HepG2 (cell line): ENCODE data around the gene CABP4. TPM values are rescaled to one million over a fixed set of nuclear protein-coding genes. Genes with fewer than 3 reads are reported as not detected.

Source experiments
- DPF2 ChIP-seq: sonication (generic); formaldehyde crosslinking; IDR thresholded peaks from 2 replicates; pipeline ENCODE4 v1.4.0; 2020; ENCODE audit warnings: mild to moderate bottlenecking, low read depth, missing genetic modification reagents, borderline replicate concordance
- FOSL2 ChIP-seq: sonication (generic); formaldehyde crosslinking; IDR thresholded peaks from 2 replicates; pipeline ENCODE4 v1.4.0; 2020; ENCODE audit warnings: missing genetic modification reagents
- HDAC2 ChIP-seq: sonication (generic); formaldehyde crosslinking; IDR thresholded peaks from 2 replicates; pipeline ENCODE4 v1.4.0; 2020; ENCODE audit warnings: missing genetic modification reagents
- KDM2A ChIP-seq: sonication (generic); formaldehyde crosslinking; IDR thresholded peaks from 2 replicates; pipeline ENCODE4 v1.4.0; 2020; ENCODE audit warnings: low read depth, missing genetic modification reagents, borderline replicate concordance
- MYNN ChIP-seq: sonication (generic); formaldehyde crosslinking; IDR thresholded peaks from 2 replicates; pipeline ENCODE4 v1.4.0; 2020; ENCODE audit warnings: mild to moderate bottlenecking, low read depth, missing genetic modification reagents
- NRL ChIP-seq: sonication (generic); formaldehyde crosslinking; IDR thresholded peaks from 2 replicates; pipeline ENCODE4 v1.5.0; 2020; ENCODE audit warnings: missing genetic modification reagents, mild to moderate bottlenecking, moderate library complexity, borderline replicate concordance
- XRCC5 ChIP-seq: fragments of 200-400 bp; formaldehyde crosslinking; optimal IDR thresholded peaks from 2 replicates; pipeline ENCODE3; 2017; ENCODE audit warnings: mild to moderate bottlenecking, low read length
- ZBTB49 ChIP-seq: sonication (generic); formaldehyde crosslinking; IDR thresholded peaks from 2 replicates; pipeline ENCODE4 v1.4.0; 2020; ENCODE audit warnings: missing genetic modification reagents, borderline replicate concordance
- ZFP90 ChIP-seq: sonication (generic); formaldehyde crosslinking; IDR thresholded peaks from 2 replicates; pipeline ENCODE4 v1.8.0; 2022; ENCODE audit warnings: missing genetic modification reagents, mild to moderate bottlenecking, inconsistent platforms, borderline replicate concordance
- ZNF17 ChIP-seq: sonication (generic); formaldehyde crosslinking; IDR thresholded peaks from 2 replicates; pipeline ENCODE4 v1.5.0; 2020; ENCODE audit warnings: mild to moderate bottlenecking, missing genetic modification reagents
- ZNF335 ChIP-seq: sonication (generic); formaldehyde crosslinking; IDR thresholded peaks from 2 replicates; pipeline ENCODE4 v1.4.0; 2020; ENCODE audit warnings: missing genetic modification reagents
- ZNF557 ChIP-seq: sonication (generic); formaldehyde crosslinking; IDR thresholded peaks from 2 replicates; pipeline ENCODE4 v1.4.0; 2020; ENCODE audit warnings: missing genetic modification reagents
- ZNF740 ChIP-seq: sonication (generic); formaldehyde crosslinking; IDR thresholded peaks from 2 replicates; pipeline ENCODE4 v1.4.0; 2020; ENCODE audit warnings: missing genetic modification reagents
- polyA plus RNA-seq, 8 experiments: library from polyadenylated mRNA; depleted of rRNA in 3 of 8; stranded (reverse) in 7 of 8; unstranded in 1 of 8; fragments of >200 nt; fragmentation: Illumina TruSeq in 4 of 8; extraction: Trizol in 4 of 8; gene quantifications; 2 replicates each; pipeline versions ENCODE4 v1.2.1 to v1.2.3, GENCODE V29; 2011 to 2016; ENCODE audit warnings: low read depth in 4 of 8, missing spikeins in 1 of 8, mixed read lengths in 1 of 8; ENCODE audit not compliant: insufficient read depth in 1 of 8
- total RNA-seq, 5 experiments: library from RNA; depleted of rRNA; stranded (reverse); fragments of >200 nt; fragmentation: Illumina TruSeq; extraction: Trizol; gene quantifications; 2 replicates each; pipeline ENCODE4 v1.2.3, GENCODE V29; 2016; ENCODE audit warnings: low read depth in 1 of 5
- TF ChIP-seq, protein P1 (sequence below): sonication (generic); formaldehyde crosslinking; IDR thresholded peaks from 2 replicates; pipeline ENCODE4 v1.8.1; 2023; ENCODE audit warnings: mild to moderate bottlenecking, moderate library complexity, missing genetic modification reagents
- TF ChIP-seq, protein P2 (sequence below): sonication (generic); formaldehyde crosslinking; IDR thresholded peaks from 2 replicates; pipeline ENCODE4 v1.4.0; 2020; ENCODE audit warnings: missing genetic modification reagents, borderline replicate concordance
- TF ChIP-seq, protein P3 (sequence below), 2 experiments: sonication (generic) in 1 of 2; formaldehyde crosslinking in 1 of 2; IDR thresholded peaks; 2 replicates each; pipeline versions ENCODE4 v1.4.0 to v1.6.1; 2016 to 2020; ENCODE audit warnings: borderline replicate concordance in 1 of 2, low read depth in 1 of 2, mild to moderate bottlenecking in 1 of 2, missing genetic modification reagents in 1 of 2

CABP4 gene
- total and polyA plus RNA-seq, 2 of the 13 experiments (the other 11 are each of a cell fraction or from before 2014, with no cell fraction given), result not detected

GRCh38 chr11:67428052-67429001 is 26.8 kb upstream of the CABP4 start, which contains the start of gene RPS6KB2 (continued):
- TF ChIP-seq, protein P1, sequence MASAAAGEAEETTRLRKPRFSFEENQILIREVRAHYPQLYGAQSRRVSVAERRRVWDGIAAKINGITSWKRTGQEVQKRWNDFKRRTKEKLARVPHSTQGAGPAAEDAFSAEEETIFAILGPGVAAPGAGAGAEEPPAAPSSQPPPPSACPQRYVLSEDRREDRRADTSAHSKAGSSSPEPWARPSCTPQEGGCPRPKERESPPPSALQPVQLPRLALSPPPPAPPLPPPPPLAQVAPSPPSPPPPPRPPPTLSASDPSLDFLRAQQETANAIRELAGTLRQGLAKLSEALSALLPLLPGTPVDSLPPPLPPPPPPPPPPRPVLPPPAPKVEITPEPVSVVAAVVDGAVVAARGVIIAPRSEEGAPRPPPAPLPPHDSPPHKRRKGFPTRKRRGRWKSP (CRISPR knock-in tag), result no peak
- TF ChIP-seq NRL (CRISPR knock-in tag) (peak; percentile 11; the same call in 1 of the 2 replicates), ZNF557 (0 out of 2 replicates have a peak, but pooled peaks have one; percentile 52), ZBTB49 (CRISPR knock-in tag) (no peak), XRCC5 (peak; percentile 75), MYNN (CRISPR knock-in tag) (no peak), DPF2 (CRISPR knock-in tag) (no peak), KDM2A (CRISPR knock-in tag) (peak; percentile 88), ZNF335 (peak; percentile 94), HDAC2 (peak; percentile 74), FOSL2 (CRISPR knock-in tag) (peak; percentile 75), ZFP90 (CRISPR knock-in tag) (no peak), ZNF740 (CRISPR knock-in tag) (peak; percentile 96), ZNF17 (CRISPR knock-in tag) (no peak)
- TF ChIP-seq, protein P2, sequence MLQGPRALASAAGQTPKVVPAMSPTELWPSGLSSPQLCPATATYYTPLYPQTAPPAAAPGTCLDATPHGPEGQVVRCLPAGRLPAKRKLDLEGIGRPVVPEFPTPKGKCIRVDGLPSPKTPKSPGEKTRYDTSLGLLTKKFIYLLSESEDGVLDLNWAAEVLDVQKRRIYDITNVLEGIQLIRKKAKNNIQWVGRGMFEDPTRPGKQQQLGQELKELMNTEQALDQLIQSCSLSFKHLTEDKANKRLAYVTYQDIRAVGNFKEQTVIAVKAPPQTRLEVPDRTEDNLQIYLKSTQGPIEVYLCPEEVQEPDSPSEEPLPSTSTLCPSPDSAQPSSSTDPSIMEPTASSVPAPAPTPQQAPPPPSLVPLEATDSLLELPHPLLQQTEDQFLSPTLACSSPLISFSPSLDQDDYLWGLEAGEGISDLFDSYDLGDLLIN (CRISPR knock-in tag), result peak; percentile 77; the same call in 1 of the 2 replicates
- TF ChIP-seq, protein P3, sequence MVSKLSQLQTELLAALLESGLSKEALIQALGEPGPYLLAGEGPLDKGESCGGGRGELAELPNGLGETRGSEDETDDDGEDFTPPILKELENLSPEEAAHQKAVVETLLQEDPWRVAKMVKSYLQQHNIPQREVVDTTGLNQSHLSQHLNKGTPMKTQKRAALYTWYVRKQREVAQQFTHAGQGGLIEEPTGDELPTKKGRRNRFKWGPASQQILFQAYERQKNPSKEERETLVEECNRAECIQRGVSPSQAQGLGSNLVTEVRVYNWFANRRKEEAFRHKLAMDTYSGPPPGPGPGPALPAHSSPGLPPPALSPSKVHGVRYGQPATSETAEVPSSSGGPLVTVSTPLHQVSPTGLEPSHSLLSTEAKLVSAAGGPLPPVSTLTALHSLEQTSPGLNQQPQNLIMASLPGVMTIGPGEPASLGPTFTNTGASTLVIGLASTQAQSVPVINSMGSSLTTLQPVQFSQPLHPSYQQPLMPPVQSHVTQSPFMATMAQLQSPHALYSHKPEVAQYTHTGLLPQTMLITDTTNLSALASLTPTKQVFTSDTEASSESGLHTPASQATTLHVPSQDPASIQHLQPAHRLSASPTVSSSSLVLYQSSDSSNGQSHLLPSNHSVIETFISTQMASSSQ (IDR thresholded peaks at IDR 0.05; ENCODE audit: low read depth), result 0 out of 2 replicates have a peak, but pooled peaks have one; percentile 14
- TF ChIP-seq, protein P3 (CRISPR knock-in tag; IDR thresholded peaks at IDR 0.05; ENCODE audit: borderline replicate concordance), result peak; percentile 70; the same call in 1 of the 2 replicates
